SU-DHL-6 (cell line): ENCODE data around the gene SLX9.

Source experiments
- H2AFZ ChIP-seq: fragments of 200-600 bp; sonication (generic); 2 replicates; pipeline ENCODE4 v1.6.1; 2014; ENCODE audit warnings: low read depth, mild to moderate bottlenecking, moderate library complexity, mixed read lengths, antibody characterized with exemption, low read length; ENCODE audit not compliant: severe bottlenecking
- H3F3A ChIP-seq: fragments of 200-600 bp; shearing (Covaris generic); 2 replicates; pipeline ENCODE4 v1.6.0; 2016; ENCODE audit warnings: antibody characterized with exemption, mild to moderate bottlenecking; ENCODE audit not compliant: insufficient read depth
- H3K27ac ChIP-seq: fragments of 200-600 bp; sonication (generic); 2 replicates; pipeline ENCODE4 v1.5.1; 2016; ENCODE audit warnings: low read depth, mild to moderate bottlenecking, low read length, moderate library complexity, mixed read lengths
- H3K27me3 ChIP-seq: fragments of 200-600 bp; sonication (generic), shearing (Covaris generic); 2 replicates; pipeline ENCODE4 v1.6.0; 2014; ENCODE audit warnings: mild to moderate bottlenecking, low read length
- H3K36me3 ChIP-seq: fragments of 200-600 bp; sonication (generic); 2 replicates; pipeline ENCODE4 v1.6.1; 2014; ENCODE audit warnings: mild to moderate bottlenecking, low read length, mixed read lengths
- H3K4me2 ChIP-seq: fragments of 300-600, 200-600 bp; shearing (Covaris generic), sonication (generic); 2 replicates; pipeline ENCODE4 v1.6.0; 2014; ENCODE audit warnings: low read length, low read depth, mild to moderate bottlenecking; ENCODE audit not compliant: poor library complexity, severe bottlenecking
- H3K4me3 ChIP-seq: fragments of 200-600 bp; sonication (generic); 2 replicates; pipeline ENCODE4 v1.5.1; 2014; ENCODE audit warnings: antibody characterized with exemption, low read length, mild to moderate bottlenecking, mixed read lengths; ENCODE audit not compliant: insufficient read depth, poor library complexity, severe bottlenecking
- H3K79me2 ChIP-seq: fragments of 200-600 bp; sonication (generic); 2 replicates; pipeline ENCODE4 v1.6.1; 2014; ENCODE audit warnings: mild to moderate bottlenecking, low read length, moderate library complexity; ENCODE audit not compliant: insufficient read depth
- H3K9ac ChIP-seq: fragments of 200-600 bp; sonication (generic); 2 replicates; pipeline ENCODE4 v1.7.0; 2014; ENCODE audit warnings: mild to moderate bottlenecking, low read length
- H3K9me2 ChIP-seq: fragments of 200-600 bp; sonication (generic); replicated peaks from 2 replicates; pipeline ENCODE4 v1.6.1; 2014; ENCODE audit warnings: low read length; ENCODE audit not compliant: insufficient read depth
- H3K9me3 ChIP-seq: fragments of 200-600 bp; sonication (generic); 2 replicates; pipeline ENCODE4 v1.6.1; 2014; ENCODE audit warnings: low read length, mixed read lengths; ENCODE audit not compliant: insufficient read depth
- H4K20me1 ChIP-seq: fragments of 200-600 bp; sonication (generic); 2 replicates; pipeline ENCODE4 v1.6.1; 2014; ENCODE audit warnings: low read depth, mild to moderate bottlenecking, antibody characterized with exemption, low read length, moderate library complexity, mixed read lengths
- EZH2phosphoT487 ChIP-seq: fragments of 200-600 bp; sonication (generic), shearing (Covaris generic); conservative IDR thresholded peaks from 2 replicates; pipeline ENCODE4 v1.6.1; 2018; ENCODE audit warnings: mild to moderate bottlenecking, antibody characterized with exemption, low read length, moderate library complexity, mixed read lengths
- TF ChIP-seq, protein P1 (sequence below): fragments of 200-600 bp; sonication (generic); IDR thresholded peaks from one replicate; pipeline ENCODE4 v1.5.1; 2017; ENCODE audit warnings: antibody characterized with exemption, mild to moderate bottlenecking, low read length, moderate library complexity; ENCODE audit not compliant: insufficient read depth, poor library complexity, severe bottlenecking

Gene SLX9

GRCh38 chr21:44914176-44914874 lies 25.5 kb upstream of the SLX9 start:
- H3K36me3 ChIP-seq: no peaks in the 10 kb centered on the region
- H3K27me3 ChIP-seq: no peaks in the 10 kb centered on the region
- H4K20me1 ChIP-seq: no peaks in the 10 kb centered on the region
- no peak for TF ChIP-seq EZH2phosphoT487
- TF ChIP-seq, protein P1, sequence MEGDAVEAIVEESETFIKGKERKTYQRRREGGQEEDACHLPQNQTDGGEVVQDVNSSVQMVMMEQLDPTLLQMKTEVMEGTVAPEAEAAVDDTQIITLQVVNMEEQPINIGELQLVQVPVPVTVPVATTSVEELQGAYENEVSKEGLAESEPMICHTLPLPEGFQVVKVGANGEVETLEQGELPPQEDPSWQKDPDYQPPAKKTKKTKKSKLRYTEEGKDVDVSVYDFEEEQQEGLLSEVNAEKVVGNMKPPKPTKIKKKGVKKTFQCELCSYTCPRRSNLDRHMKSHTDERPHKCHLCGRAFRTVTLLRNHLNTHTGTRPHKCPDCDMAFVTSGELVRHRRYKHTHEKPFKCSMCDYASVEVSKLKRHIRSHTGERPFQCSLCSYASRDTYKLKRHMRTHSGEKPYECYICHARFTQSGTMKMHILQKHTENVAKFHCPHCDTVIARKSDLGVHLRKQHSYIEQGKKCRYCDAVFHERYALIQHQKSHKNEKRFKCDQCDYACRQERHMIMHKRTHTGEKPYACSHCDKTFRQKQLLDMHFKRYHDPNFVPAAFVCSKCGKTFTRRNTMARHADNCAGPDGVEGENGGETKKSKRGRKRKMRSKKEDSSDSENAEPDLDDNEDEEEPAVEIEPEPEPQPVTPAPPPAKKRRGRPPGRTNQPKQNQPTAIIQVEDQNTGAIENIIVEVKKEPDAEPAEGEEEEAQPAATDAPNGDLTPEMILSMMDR: no peak
- no peaks in the 10 kb centered on the region for H3K79me2 ChIP-seq
- no peak overlapping the region for H2AFZ ChIP-seq
- no peak overlapping the region for H3K4me3 ChIP-seq
- no peaks in the 10 kb centered on the region for H3K9me3 ChIP-seq
- H3F3A ChIP-seq: no peaks in the 10 kb centered on the region
- no peaks in the 10 kb centered on the region for H3K9me2 ChIP-seq
- no peak overlapping the region for H3K27ac ChIP-seq
- H3K4me2 ChIP-seq: no peak overlapping the region
- H3K9ac ChIP-seq: no peak overlapping the region

GRCh38 chr21:44916965-44917364 lies 22.9 kb upstream of the SLX9 start:
- Histone ChIP-seq H3F3A (no peaks in the 10 kb centered on the region), H3K27me3 (no peaks in the 10 kb centered on the region), H3K4me3 (no peak overlapping the region), H3K9ac (no peak overlapping the region), H4K20me1 (no peaks in the 10 kb centered on the region), H3K4me2 (no peak overlapping the region), H3K27ac (no peak overlapping the region), H2AFZ (no peak overlapping the region), H3K79me2 (no peaks in the 10 kb centered on the region), H3K36me3 (no peaks in the 10 kb centered on the region), H3K9me3 (no peaks in the 10 kb centered on the region), H3K9me2 (no peaks in the 10 kb centered on the region)
- TF ChIP-seq, protein P1: no peak
- TF ChIP-seq EZH2phosphoT487: no peak

GRCh38 chr21:44917446-44918106 lies 22.3 kb upstream of the SLX9 start:
- H3F3A ChIP-seq: no peaks in the 10 kb centered on the region

More at GRCh38 chr21:44917446-44918106, 22.3 kb upstream of the SLX9 start:
- Histone ChIP-seq H3K9me2 (no peaks in the 10 kb centered on the region), H3K4me3 (no peak overlapping the region), H3K9me3 (no peaks in the 10 kb centered on the region), H3K27ac (no peak overlapping the region), H2AFZ (no peak overlapping the region), H3K27me3 (no peaks in the 10 kb centered on the region), H3K36me3 (no peaks in the 10 kb centered on the region), H3K79me2 (no peaks in the 10 kb centered on the region), H4K20me1 (no peaks in the 10 kb centered on the region), H3K4me2 (no peak overlapping the region), H3K9ac (no peak overlapping the region)
- TF ChIP-seq, protein P1: no peak
